RWPE2 (cell line): ENCODE measurements around the gene PPM1L.

ENCODE experiments used
- ATAC-seq: fragments of 200-7000 bp; cut with Tn5 transposase; 3 replicates; pipeline ENCODE4 v1.9.1; 2021; ENCODE audit warnings: low read depth
- DNase-seq: peaks from one replicate; pipeline ENCODE4 v3.0.0-alpha.2; 2020; ENCODE audit warnings: low spot score
- H3K27ac ChIP-seq: fragments of 450-650 bp; 2 replicates; pipeline ENCODE4 v1.5.1; 2017; ENCODE audit warnings: mild to moderate bottlenecking; ENCODE audit not compliant: poor library complexity, severe bottlenecking
- H3K27me3 ChIP-seq: fragments of 250-450 bp; sonication (Bioruptor Pico); 2 replicates; pipeline ENCODE4 v1.5.1; 2021; ENCODE audit warnings: mild to moderate bottlenecking, moderate library complexity; ENCODE audit not compliant: insufficient read depth, poor library complexity, severe bottlenecking
- H3K36me3 ChIP-seq: fragments of 250-450 bp; sonication (Bioruptor Pico); 2 replicates; pipeline ENCODE4 v1.5.1; 2020; ENCODE audit warnings: low read depth, mild to moderate bottlenecking, moderate library complexity
- H3K4me1 ChIP-seq: fragments of 250-450 bp; sonication (Bioruptor Pico); 2 replicates; pipeline ENCODE4 v1.5.1; 2021; ENCODE audit warnings: mild to moderate bottlenecking, moderate library complexity; ENCODE audit not compliant: insufficient read depth, poor library complexity, severe bottlenecking
- H3K4me3 ChIP-seq: fragments of 250-450 bp; sonication (Bioruptor Pico); 2 replicates; pipeline ENCODE4 v1.5.1; 2021; ENCODE audit warnings: mild to moderate bottlenecking, moderate library complexity; ENCODE audit not compliant: severe bottlenecking
- H3K9me3 ChIP-seq: fragments of 250-450 bp; sonication (Bioruptor Pico); 2 replicates; pipeline ENCODE4 v1.5.1; 2021; ENCODE audit warnings: mild to moderate bottlenecking, moderate library complexity; ENCODE audit not compliant: severe bottlenecking
- CTCF ChIP-seq: fragments of 450-650 bp; IDR thresholded peaks from one replicate; pipeline ENCODE4 v1.5.1; 2017; ENCODE audit warnings: mild to moderate bottlenecking, moderate library complexity; ENCODE audit not compliant: poor library complexity, severe bottlenecking

Gene PPM1L

DNA sequence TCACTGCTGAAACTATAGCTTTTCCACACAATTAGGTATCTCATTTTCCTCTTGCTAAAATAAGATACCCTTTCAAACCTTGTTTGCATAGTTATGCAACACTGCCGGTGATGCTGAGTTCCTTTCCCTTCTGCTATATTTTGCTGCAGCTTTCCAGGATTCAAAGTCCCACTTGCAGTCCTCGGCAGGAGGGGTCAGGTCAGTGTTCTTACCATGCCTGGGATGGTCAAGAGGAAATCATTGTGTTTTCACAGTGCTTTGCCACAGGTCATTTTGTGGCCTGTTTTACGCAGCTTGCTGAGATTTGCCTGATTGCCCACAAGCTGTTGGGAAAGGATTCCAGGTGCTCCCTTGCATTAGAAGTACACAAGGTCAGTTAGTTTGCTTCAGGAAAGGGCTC lies 192.2 kb downstream of the PPM1L start:
- H3K27me3 ChIP-seq, result no peaks in the 10 kb centered on the region
- no peaks in the 10 kb centered on the region for H3K36me3 ChIP-seq
- no peak for TF ChIP-seq CTCF
- no peaks in the 10 kb centered on the region for H3K4me1 ChIP-seq
- H3K4me3 ChIP-seq, result no peak overlapping the region
- H3K27ac ChIP-seq, result no peak overlapping the region
- DNase-seq, result no peak
- H3K9me3 ChIP-seq, result no peaks in the 10 kb centered on the region
- ATAC-seq, result no peak

DNA sequence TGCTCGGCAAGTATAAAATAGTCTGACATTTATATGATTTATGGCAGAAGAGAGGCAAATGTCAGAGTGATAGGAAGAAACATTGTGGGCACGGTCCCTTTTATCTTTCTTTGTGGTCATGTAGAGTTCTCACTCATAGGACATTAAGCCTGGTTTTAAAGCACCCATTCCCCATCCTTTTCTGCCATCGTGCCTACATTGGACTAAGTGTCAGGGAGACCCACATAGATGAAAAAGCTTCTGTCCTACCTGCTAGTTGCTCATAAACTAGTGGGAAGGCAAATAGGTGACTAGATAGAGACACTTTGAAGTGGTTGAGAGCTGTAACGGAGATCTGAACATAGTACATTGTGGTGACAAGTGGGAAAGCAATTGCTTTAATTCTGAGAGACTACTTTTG lies 193.4 kb downstream of the PPM1L start:
- no peak overlapping the region for H3K4me3 ChIP-seq
- no peak for DNase-seq
- no peaks in the 10 kb centered on the region for H3K36me3 ChIP-seq
- no peaks in the 10 kb centered on the region for H3K4me1 ChIP-seq
- no peaks in the 10 kb centered on the region for H3K9me3 ChIP-seq
- no peaks in the 10 kb centered on the region for H3K27me3 ChIP-seq
- no peak for ATAC-seq
- no peak overlapping the region for H3K27ac ChIP-seq
- no peak for TF ChIP-seq CTCF

- H3K4me1 ChIP-seq, result no peaks in the 10 kb centered on the region
- no peak for TF ChIP-seq CTCF
- ATAC-seq, result no peak
- no peaks in the 10 kb centered on the region for H3K36me3 ChIP-seq
- no peak for DNase-seq
- no peak overlapping the region for H3K4me3 ChIP-seq
- no peaks in the 10 kb centered on the region for H3K27me3 ChIP-seq
- H3K9me3 ChIP-seq, result no peaks in the 10 kb centered on the region
- no peak overlapping the region for H3K27ac ChIP-seq
These were observed 194.5 kb downstream of the PPM1L start for GRCh38 chr3:160950542-160950941.

GRCh38 chr3:160950954-160951353 lies 194.9 kb downstream of the PPM1L start:
- Histone ChIP-seq H3K4me3 (no peak overlapping the region), H3K27me3 (no peaks in the 10 kb centered on the region), H3K4me1 (no peaks in the 10 kb centered on the region), H3K9me3 (no peaks in the 10 kb centered on the region), H3K27ac (no peak overlapping the region), H3K36me3 (no peaks in the 10 kb centered on the region)
- no peak for DNase-seq
- TF ChIP-seq CTCF, result no peak
- ATAC-seq, result no peak

- Histone ChIP-seq H3K27me3 (no peaks in the 10 kb centered on the region), H3K36me3 (no peaks in the 10 kb centered on the region), H3K4me1 (no peaks in the 10 kb centered on the region), H3K27ac (no peak overlapping the region), H3K4me3 (no peak overlapping the region), H3K9me3 (no peaks in the 10 kb centered on the region)
- DNase-seq, result no peak
- ATAC-seq, result no peak
- no peak for TF ChIP-seq CTCF
These were observed 195.8 kb downstream of the PPM1L start for GRCh38 chr3:160951642-160952487.
